Neuronal stem cell (in vitro differentiated cells): ENCODE results near the gene CCNG1.
"Not testable (repeated sequence)": the region's sequence is repeated elsewhere in the genome, so short reads cannot be mapped to it uniquely, and the experiment has no call there.

Experiments used
- DNase-seq: peaks from one replicate; pipeline ENCODE4 v3.0.0-alpha.2; 2013; ENCODE audit warnings: low spot score
- H2AFZ ChIP-seq: one replicate; pipeline ENCODE4 v1.6.1; 2013; ENCODE audit warnings: mild to moderate bottlenecking, low read length, inconsistent platforms
- H2AK5ac ChIP-seq: 2 replicates; pipeline ENCODE4 v1.6.1; 2013; ENCODE audit warnings: low read depth, mild to moderate bottlenecking, inconsistent platforms, low read length, moderate library complexity, mixed read lengths
- H2BK120ac ChIP-seq: 2 replicates; pipeline ENCODE4 v1.6.1; 2013; ENCODE audit warnings: low read depth, mild to moderate bottlenecking, inconsistent platforms, low read length, moderate library complexity, mixed read lengths
- H2BK12ac ChIP-seq: one replicate; pipeline ENCODE4 v1.6.1; 2013; ENCODE audit warnings: low read length, inconsistent platforms
- H2BK15ac ChIP-seq: 2 replicates; pipeline ENCODE4 v1.6.1; 2013; ENCODE audit warnings: mild to moderate bottlenecking, low read length, inconsistent platforms, mixed read lengths
- H2BK5ac ChIP-seq: one replicate; pipeline ENCODE4 v1.6.1; 2013; ENCODE audit warnings: inconsistent platforms, mild to moderate bottlenecking, low read length, moderate library complexity
- H3K14ac ChIP-seq: one replicate; pipeline ENCODE4 v1.6.1; 2013; ENCODE audit warnings: low read length, inconsistent platforms
- H3K18ac ChIP-seq: 2 replicates; pipeline ENCODE4 v1.6.1; 2013; ENCODE audit warnings: low read length, inconsistent platforms
- H3K23ac ChIP-seq: 2 replicates; pipeline ENCODE4 v1.6.1; 2013; ENCODE audit warnings: low read depth, mild to moderate bottlenecking, mixed read lengths, low read length, inconsistent platforms; ENCODE audit not compliant: poor library complexity
- H3K27ac ChIP-seq: replicated peaks from 3 replicates; pipeline ENCODE4 v1.5.1; 2013; ENCODE audit warnings: low read length, inconsistent platforms
- H3K27me3 ChIP-seq, 3 experiments: 2 replicates each; pipeline ENCODE4 v1.6.1; 2013; ENCODE audit warnings: low read length in 3 of 3, mild to moderate bottlenecking in 2 of 3, inconsistent platforms in 1 of 3, low read depth in 1 of 3, mixed read lengths in 1 of 3, moderate library complexity in 1 of 3; ENCODE audit not compliant: control insufficient read depth in 3 of 3, insufficient read depth in 3 of 3
- H3K36me3 ChIP-seq, 2 donors: replicated peaks in 1 of 2; 2 replicates each; pipeline ENCODE4 v1.6.1; 2013; ENCODE audit warnings: low read length in 2 of 2; ENCODE audit not compliant: control insufficient read depth in 2 of 2, insufficient read depth in 2 of 2
- H3K4ac ChIP-seq: 2 replicates; pipeline ENCODE4 v1.6.1; 2013; ENCODE audit warnings: inconsistent platforms, mild to moderate bottlenecking, low read length, moderate library complexity
- H3K4me1 ChIP-seq, 2 donors: 1 replicate in 1 of 2; 2 replicates in 1 of 2; pipeline ENCODE4 v1.6.1; 2013; ENCODE audit warnings: low read length in 2 of 2, low read depth in 1 of 2; ENCODE audit not compliant: control insufficient read depth in 2 of 2, insufficient read depth in 1 of 2
- H3K4me2 ChIP-seq: one replicate; pipeline ENCODE4 v1.6.1; 2013; ENCODE audit warnings: mild to moderate bottlenecking, low read length, inconsistent platforms; ENCODE audit not compliant: insufficient read depth, poor library complexity, severe bottlenecking
- H3K4me3 ChIP-seq, 2 donors: 2 replicates each; pipeline ENCODE4 v1.5.1; 2013; ENCODE audit warnings: low read length in 2 of 2, mild to moderate bottlenecking in 2 of 2, inconsistent platforms in 1 of 2, moderate library complexity in 1 of 2
- H3K79me1 ChIP-seq: one replicate; pipeline ENCODE4 v1.6.1; 2013; ENCODE audit warnings: low read depth, mild to moderate bottlenecking, inconsistent platforms, low read length, moderate library complexity
- H3K9ac ChIP-seq: one replicate; pipeline ENCODE4 v1.6.1; 2013; ENCODE audit warnings: mild to moderate bottlenecking, low read depth, low read length, inconsistent platforms; ENCODE audit not compliant: poor library complexity
- H3K9me3 ChIP-seq, 2 donors: replicated peaks in 1 of 2; 2 replicates each; pipeline versions ENCODE3 to v1.6.1; 2013; ENCODE audit warnings: low read length in 2 of 2, mild to moderate bottlenecking in 2 of 2, inconsistent platforms in 1 of 2, low read depth in 1 of 2, mixed read lengths in 1 of 2, moderate library complexity in 1 of 2; ENCODE audit not compliant: control insufficient read depth in 2 of 2, insufficient read depth in 1 of 2
- H4K8ac ChIP-seq: one replicate; pipeline ENCODE4 v1.6.1; 2013; ENCODE audit warnings: low read depth, mild to moderate bottlenecking, inconsistent platforms, low read length, moderate library complexity
- H4K91ac ChIP-seq: one replicate; pipeline ENCODE4 v1.6.1; 2013; ENCODE audit warnings: low read length, low read depth, mild to moderate bottlenecking, inconsistent platforms; ENCODE audit not compliant: poor library complexity
- WGBS, 2 donors: extraction: QIAGEN DNeasy Blood & Tissue Kit; methylation state at CpG; one replicate each; pipeline ENCODE4 v1.1.7; 2013; ENCODE audit warnings: missing lambda C conversion rate in 2 of 2, mixed read lengths in 1 of 2; ENCODE audit not compliant: insufficient read length in 2 of 2, insufficient replicate concordance in 1 of 2; ENCODE audit errors: extremely low coverage in 2 of 2; 5-methylcytosine and 5-hydroxymethylcytosine counted together

The CCNG1 gene

GRCh38 chr5:163415673-163416072 lies 21.7 kb upstream of the CCNG1 start:
- H2AFZ ChIP-seq, H3K9me3 ChIP-seq, H3K18ac ChIP-seq, H3K27ac ChIP-seq, H3K9ac ChIP-seq, H3K36me3 ChIP-seq, H2BK15ac ChIP-seq, H3K14ac ChIP-seq, H3K4me1 ChIP-seq, H4K91ac ChIP-seq, H2BK5ac ChIP-seq, H3K79me1 ChIP-seq, H2BK120ac ChIP-seq, DNase-seq, H2BK12ac ChIP-seq, H3K23ac ChIP-seq, H3K27me3 ChIP-seq, H3K4me3 ChIP-seq, H2AK5ac ChIP-seq, H3K4ac ChIP-seq, H4K8ac ChIP-seq: not testable (repeated sequence)
- no CpG with 5 or more reads among the region's 15 CpGs for WGBS, 2 donors
- H3K4me2 ChIP-seq, result peak overlapping the region; percentile 31

DNA sequence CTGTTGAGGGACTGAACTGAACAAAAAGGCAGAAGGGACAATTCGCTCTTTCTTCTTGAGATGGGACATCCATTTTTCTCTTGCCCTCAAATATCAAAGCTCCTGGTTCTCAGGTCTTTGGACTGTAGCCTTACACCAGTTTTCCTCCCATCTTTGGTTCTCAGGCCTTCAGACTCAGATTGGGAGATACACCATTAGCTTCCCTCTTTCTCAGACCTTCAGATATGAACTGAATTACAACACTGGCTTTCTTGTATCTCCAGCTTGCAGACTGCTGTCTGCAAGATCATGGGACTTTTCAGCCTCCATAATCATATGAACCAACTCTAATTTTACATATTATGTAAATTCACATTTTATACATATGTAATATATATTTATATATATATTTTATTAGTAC lies 12.6 kb upstream of the CCNG1 start:
- Histone ChIP-seq H3K14ac (no peak overlapping the region), H2BK15ac (no peak overlapping the region), H2AK5ac (no peak overlapping the region), H3K23ac (no peak overlapping the region), H2AFZ (no peak overlapping the region), H2BK12ac (no peak overlapping the region), H3K27ac (no peak overlapping the region), H3K4me1 (no peaks in the 10 kb centered on the region), H3K9ac (no peak overlapping the region), H2BK5ac (no peak overlapping the region), H3K36me3 (no peaks in the 10 kb centered on the region), H3K4me3 (no peak overlapping the region), H3K79me1 (no peaks in the 10 kb centered on the region), H3K4ac (no peak overlapping the region), H3K27me3 (no peaks in the 10 kb centered on the region), H4K91ac (no peak overlapping the region), H3K18ac (no peak overlapping the region), H3K9me3 (no peaks in the 10 kb centered on the region), H3K4me2 (no peak overlapping the region), H2BK120ac (no peak overlapping the region), H4K8ac (no peak overlapping the region)
- no peak for DNase-seq
- no CpG with 5 or more reads among the region's 1 CpG for WGBS, 2 donors

GRCh38 chr5:163426128-163426527 lies 11.3 kb upstream of the CCNG1 start:
- not testable (repeated sequence) for H3K4ac ChIP-seq

DNA sequence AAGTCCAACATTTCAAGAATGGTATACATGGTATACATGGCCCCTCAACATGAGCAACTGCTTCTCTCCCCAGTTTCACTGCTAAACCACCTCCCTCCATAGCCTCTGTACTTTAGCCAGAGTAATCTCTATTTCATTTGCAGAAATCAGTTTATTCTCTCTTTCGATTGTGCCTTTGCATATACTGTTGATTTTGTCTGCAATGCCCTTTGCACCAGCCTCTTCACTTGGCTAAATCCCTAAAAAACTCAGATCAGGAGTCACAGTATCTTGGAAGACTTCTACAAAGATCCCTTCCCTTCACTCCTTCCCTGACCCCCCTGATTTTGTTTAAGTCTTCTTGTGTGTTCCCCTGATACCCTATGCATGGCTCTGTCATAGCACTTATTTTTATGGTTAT lies 4.9 kb upstream of the CCNG1 start:
- no peaks in the 10 kb centered on the region for H3K27me3 ChIP-seq
- H3K27ac ChIP-seq, result no peak overlapping the region

More at GRCh38 chr5:163426128-163426527, 11.3 kb upstream of the CCNG1 start:
- not testable (repeated sequence) for H3K9ac ChIP-seq, H3K27me3 ChIP-seq, H4K91ac ChIP-seq, H3K79me1 ChIP-seq, H3K4me3 ChIP-seq, H3K4me1 ChIP-seq, H3K14ac ChIP-seq, H2BK12ac ChIP-seq, H2BK5ac ChIP-seq, DNase-seq, H2AK5ac ChIP-seq, H3K36me3 ChIP-seq, H2BK15ac ChIP-seq, H2AFZ ChIP-seq, H3K4me2 ChIP-seq, H2BK120ac ChIP-seq, H3K27ac ChIP-seq, H3K23ac ChIP-seq, H4K8ac ChIP-seq, H3K18ac ChIP-seq, H3K9me3 ChIP-seq
- WGBS, 2 donors, result no CpG with 5 or more reads among the region's 4 CpGs

More for the DNA sequence above, 4.9 kb upstream of the CCNG1 start:
- no peak overlapping the region for H2BK120ac ChIP-seq
- no peak overlapping the region for H3K9ac ChIP-seq
- no peaks in the 10 kb centered on the region for H3K36me3 ChIP-seq
- no peaks in the 10 kb centered on the region for H3K9me3 ChIP-seq
- H2BK5ac ChIP-seq, result no peak overlapping the region
- no peaks in the 10 kb centered on the region for H3K79me1 ChIP-seq
- H4K8ac ChIP-seq, result no peak overlapping the region
- WGBS, 2 donors, result no CpG with 5 or more reads among the region's 1 CpG
- H2AFZ ChIP-seq, result no peak overlapping the region
- H3K18ac ChIP-seq, result no peak overlapping the region
- H3K4ac ChIP-seq, result no peak overlapping the region
- H3K14ac ChIP-seq, result no peak overlapping the region
- H2BK12ac ChIP-seq, result no peak overlapping the region
- no peak overlapping the region for H2BK15ac ChIP-seq
- H2AK5ac ChIP-seq, result no peak overlapping the region
- no peak overlapping the region for H3K4me2 ChIP-seq
- no peak overlapping the region for H3K23ac ChIP-seq
- no peak overlapping the region for H3K4me3 ChIP-seq
- no peak for DNase-seq
- H3K4me1 ChIP-seq, result peaks cover 6 to 11% of the 10 kb centered on the region in 2 donors
- H4K91ac ChIP-seq, result no peak overlapping the region
